GM18520 (cell line): Measurements from ENCODE around the gene CYB5A.
"Not testable (repeated sequence)": the region's sequence is repeated elsewhere in the genome, so short reads cannot be mapped to it uniquely, and the experiment has no call there.

ENCODE experiments used
- ATAC-seq: cut with Tn5 transposase; IDR thresholded peaks from one replicate; pipeline ENCODE4 v1.9.1; 2021; ENCODE audit not compliant: unreplicated experiment

Gene CYB5A

DNA sequence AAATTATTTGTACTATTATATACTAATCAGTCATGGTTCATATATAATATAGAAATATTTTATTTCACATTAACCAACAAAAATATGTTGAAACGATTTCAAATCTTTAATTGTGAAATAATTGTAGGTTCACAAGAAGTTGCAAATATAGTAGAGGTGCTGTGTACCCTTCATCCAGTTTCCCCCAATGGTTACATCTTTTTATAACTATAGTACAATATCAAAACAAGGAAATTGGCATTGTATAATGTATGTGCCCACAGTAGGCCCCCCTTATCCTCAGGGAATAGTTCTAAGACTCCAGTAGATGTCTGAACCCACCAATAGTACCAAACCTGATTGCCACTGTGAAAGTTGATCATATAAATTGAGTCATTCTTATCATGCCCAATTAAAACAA, 7.4 kb upstream of the CYB5A start:
- ATAC-seq, result no peak

DNA sequence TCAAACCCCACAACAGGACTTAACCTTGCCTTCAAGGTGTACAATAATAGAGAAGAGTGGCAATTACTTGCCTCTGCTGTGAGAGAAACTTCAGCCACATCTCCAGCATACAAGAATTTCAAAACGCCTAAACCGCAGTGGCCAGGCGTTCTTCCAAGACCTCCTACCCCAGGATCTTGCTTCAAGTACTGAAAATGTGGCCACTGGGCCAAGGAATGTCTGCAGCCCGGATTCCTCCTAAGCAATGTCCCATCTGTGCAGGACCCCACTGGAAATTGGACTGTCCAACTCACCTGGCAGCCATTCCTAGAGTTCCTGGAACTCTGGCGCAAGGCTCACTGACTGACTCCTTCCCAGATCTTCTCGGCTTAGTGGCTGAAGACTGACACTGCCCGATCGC, 2.8 kb upstream of the CYB5A start:
- ATAC-seq, result no peak

DNA sequence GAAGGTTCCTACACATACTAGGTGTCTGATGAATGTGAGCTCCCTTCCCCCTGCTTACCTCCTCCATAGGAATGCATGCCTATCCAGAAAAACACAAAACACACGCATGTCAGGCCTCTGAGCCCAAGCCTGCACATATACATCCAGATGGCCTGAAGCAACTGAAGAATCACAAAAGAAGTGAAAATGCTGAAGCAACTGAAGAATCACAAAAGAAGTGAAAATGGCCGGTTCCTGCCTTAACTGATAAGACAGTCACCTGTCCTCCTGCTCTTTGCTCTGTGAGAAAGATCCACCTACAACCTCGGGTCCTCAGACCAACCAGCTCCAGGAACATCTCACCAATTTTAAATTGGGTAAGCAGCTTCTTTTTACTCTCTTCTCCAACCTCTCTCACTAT, 1.2 kb upstream of the CYB5A start:
- ATAC-seq, result not testable (repeated sequence)

DNA sequence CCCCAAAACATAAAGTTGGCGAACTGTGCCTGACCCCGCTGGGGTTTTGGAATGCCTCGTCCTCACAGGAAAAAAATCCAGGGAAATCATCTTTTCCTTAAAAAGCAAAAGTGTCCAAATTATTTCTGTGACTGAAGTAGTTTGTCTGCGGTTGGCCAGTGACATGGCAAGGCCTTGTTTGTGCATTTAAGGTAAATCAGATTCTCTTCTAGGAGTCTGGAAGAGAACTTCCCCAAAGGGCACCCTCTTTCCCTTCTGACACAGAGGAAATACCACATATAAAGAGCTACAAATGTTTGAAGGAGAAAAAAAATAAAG, 737 bp upstream of the CYB5A start:
- ATAC-seq, result no peak

DNA sequence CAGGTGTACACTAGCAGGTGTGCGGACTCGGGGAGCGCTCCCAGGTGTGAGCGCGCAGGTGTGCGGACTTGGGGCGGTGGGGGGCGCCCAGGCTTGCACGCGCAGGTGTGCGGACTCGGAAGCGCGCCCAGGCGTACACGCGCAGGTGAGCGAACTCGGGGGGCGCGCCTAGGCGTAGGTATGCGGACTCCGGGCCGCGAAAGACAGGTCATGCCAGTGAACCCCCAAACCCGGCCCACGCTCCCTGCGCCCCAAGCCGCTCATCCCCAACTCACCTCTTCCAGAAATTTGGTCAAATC, 342 bp downstream of the CYB5A start:
- no peak for ATAC-seq

DNA sequence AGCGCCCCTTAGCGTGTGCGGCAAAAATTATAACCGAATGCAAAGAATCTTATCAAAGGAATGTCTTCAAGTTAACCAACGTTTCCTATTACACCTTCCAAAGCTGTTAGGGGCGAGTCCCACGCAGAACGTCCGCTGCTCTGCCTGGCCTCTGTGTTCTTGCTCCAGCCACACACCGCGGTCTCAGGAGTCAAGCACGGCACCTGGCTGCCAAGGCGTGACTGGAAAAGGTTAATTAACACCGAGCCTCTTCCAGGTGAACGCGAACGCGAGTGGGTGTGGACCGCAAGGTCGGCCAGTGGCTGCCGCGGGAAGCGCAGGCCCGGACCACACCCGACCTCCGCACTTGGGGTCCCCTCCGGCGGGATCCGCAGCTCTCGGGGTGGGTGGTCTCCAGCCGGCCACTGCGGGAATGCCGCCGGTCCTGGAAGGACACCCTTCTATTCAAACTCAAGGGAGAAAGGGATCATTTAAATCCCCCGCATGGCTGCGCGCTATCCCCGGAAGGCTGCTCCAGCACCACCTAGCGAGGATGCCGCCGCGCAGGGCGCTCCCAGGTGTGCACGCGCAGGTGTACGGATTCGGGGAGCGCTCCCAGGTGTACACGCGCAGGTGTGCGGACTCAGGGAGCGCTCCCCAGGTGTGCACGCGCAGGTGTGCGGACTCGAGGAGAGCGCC, 830 bp downstream of the CYB5A start:
- no peak for ATAC-seq

DNA sequence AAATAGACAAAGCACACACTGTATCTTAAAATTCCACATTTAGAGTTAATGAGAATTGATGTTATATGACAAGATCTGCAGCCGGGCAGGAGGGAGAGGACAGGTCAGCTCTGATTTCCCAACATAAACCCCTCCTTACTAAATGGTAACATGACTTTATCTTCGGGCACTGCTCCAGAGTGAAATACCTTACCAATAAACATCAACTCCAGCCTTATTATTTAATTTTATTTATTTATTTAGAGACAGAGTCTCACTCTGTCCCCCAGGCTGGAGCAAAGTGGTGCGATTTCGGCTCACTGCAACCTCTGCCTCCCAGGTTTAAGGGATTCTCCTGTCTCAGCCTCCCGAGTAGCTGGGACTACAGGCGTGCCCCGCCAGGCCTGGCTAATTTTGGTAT, 1.7 kb downstream of the CYB5A start:
- no peak for ATAC-seq

DNA sequence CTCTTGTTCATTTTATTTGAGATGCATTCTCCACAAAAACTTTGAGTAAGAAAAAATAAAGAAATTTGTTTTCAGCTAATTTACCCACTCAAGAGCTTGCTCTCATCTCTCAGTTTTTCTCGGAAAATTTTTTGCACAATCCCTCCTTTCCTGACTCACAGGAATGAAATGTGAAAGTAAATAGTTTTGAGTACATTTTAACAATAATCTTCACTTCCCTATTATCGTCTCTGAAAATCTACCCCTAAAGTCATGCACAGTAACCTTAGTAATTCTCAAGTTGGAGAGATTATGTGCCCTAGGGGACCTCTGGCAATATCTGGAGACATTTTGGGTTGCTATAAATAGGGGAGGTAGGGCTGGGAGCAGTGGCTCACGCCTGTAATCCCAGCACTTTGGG, 2.6 kb downstream of the CYB5A start:
- no peak for ATAC-seq

DNA sequence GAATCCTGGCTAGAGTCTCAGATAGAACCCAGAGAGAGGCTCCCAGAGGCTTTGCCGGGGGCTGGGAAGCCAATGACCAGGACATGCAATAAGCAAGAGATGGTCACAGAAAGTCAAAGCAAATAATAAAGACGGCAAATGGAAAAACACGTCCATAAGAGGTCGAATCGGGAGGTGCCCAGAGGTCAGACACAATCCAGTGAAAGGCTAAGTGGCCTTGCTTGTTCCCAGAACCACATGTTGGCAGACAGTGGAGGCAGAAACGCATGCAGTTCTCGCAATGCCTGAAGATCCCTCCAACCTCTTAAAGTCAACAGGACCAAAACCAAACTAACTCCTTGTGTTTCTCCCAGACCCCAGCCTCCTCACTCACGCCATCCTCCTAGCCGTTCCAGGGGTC, 3.0 kb downstream of the CYB5A start:
- ATAC-seq, result no peak

DNA sequence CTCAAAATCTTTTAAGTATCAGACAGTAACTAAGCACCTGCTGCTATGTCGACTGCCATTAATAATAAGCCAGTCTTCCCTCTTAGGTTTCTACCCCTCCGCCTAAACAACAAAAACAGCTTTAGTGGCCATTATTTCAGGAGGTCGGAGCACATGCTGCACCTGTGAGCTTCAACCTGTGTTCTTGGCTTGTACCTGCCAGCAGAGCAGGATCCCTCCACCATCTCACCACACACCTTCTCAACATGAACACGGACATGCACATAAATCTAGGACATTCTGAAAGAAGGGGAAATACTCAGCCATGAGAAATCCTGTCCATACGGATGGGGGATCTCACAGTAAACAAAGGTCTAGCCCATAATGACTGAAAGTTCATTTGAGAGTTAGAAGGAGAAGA, 3.7 kb downstream of the CYB5A start:
- no peak for ATAC-seq

DNA sequence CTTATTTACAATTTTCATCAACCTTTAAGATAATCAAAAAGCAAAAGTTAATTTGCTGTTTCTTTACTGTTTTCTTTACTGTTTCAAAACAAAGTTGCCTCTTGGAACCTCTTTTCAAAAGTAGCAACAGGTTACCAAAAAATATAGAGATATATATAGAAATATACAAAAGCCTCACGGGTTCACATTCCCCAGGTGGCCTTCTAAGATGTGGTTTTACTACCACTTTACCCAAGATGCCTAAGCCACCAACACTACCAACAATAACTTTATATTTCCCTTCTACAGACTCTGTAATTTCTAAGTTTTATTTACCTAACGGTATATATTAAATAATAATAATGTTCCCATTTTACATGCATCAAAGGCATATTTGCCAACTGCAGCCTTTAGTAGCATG, 4.9 kb downstream of the CYB5A start:
- ATAC-seq, result no peak

DNA sequence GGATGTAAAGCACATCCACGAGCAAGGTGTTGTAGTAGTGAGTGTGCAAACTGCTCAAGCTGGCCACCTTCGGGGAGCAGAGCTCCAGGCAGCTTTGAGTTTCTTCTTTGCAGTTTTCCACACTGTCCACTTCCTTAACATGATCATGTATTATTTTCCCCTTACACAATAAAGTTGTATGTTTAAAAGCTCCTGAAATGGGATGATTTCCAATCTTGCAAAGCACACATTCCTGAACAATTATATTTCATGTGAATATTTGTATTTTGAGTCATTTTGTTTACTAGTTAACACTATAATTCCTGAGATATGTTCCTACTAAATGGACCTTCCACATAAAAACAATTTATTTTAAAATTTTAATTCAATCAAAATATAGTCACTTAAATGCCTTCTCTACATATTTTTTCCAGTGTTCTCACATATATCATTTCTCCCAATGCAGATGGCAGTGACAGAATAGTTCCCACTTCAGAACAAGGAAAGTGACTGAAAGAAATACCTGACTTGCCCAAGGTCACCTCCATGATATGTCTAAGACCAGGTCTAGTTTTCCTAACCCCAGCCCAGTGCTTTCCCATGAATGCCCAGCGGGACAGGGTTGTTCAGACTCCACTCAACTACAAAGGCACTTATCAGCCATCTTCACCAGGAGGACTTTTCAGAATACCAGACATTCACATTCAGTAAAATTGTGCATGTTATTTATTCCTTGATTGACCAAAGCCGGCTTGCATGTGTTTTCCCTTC, 5.5 kb downstream of the CYB5A start:
- ATAC-seq, result no peak

DNA sequence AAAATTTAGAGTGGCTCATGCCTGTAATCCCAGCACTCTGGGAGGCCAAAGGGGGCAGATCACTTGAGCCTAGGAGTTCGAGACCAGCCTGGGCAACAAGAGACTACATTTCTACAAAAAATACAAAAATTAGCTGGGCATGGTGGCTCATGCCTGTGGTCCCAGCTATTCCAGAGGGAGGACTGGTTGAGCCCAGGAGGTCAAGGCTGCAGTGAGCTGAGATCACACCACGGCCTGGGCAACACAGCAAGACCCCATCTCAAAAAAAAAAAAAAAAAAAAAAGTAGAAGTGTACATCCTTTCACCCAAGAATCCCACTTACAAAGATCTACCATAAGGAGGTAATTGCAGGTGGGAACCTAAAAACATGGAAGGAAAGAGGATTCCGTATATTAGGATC, 6.2 kb downstream of the CYB5A start:
- not testable (repeated sequence) for ATAC-seq

DNA sequence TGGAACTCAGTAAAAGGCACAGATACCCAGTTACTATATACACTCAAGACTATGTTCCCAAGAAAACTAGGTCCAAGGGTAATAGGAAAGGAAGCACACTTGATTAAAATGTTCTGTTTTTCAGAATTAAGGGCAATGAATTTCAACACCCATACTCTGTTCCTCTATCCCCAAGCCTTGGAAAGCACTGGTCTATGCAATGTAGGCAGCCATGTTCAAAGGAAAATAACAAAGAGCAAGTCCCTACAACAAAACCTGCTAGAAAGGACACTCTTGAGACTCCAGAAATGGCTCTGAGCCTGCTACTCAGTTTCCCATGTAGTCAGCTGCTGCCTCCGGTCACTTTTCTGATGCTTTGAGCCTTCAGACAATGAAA, 6.8 kb downstream of the CYB5A start:
- no peak for ATAC-seq

DNA sequence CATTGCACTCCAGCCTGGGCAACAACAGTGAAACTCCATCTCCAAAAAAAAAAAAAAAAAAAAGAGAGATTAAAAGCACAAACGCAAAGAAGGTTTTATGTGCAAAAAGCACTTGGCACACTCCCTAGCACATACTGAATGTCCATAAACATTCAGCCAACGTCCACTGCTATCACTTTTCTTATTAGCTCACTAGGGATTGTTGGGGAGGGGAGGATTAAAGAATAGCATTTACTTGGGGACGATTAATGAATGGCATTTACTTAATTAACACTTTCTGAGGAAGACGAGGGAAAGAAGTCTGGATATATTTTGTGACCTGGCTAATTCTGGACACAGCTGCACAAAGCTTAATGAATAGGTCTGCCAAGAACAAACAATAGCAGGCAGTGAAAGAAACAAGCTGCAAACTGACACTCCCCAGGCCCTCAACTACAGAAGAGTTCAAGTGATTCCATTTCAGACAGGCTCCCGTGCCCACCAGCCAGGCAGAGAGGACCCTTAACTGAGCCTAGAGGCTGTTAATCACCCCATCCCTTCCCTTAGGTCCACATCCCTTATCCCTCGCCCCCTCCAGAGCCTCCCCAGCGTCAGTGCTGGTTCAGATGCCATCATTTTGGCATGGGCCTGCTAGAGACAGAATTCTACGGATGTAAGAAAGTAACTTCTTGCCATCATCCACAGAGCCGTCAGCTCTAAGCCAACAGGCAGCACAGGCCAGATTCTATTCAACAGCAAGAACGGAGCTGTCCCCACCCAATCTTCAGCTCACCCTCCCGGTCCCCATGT, 7.4 kb downstream of the CYB5A start:
- no peak for ATAC-seq

DNA sequence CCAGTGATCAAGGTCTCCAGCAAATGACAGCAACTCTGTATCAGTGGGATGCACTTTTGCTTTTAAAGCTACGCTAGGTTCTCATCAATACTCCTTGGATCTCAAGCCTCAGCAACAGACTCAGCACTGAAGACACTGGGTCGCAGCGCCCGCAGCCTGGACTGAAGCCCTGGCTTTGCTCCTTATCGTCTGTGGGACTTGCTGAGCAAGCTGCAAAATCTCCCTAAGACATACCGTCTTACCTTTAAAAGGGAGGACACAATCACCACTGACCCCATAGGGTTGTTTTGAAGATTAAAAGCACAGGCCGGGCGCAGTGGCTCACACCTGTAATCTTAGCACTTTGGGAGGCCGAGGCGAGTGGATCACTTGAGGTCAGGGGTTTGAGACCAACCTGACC, 8.1 kb downstream of the CYB5A start:
- ATAC-seq, result no peak

DNA sequence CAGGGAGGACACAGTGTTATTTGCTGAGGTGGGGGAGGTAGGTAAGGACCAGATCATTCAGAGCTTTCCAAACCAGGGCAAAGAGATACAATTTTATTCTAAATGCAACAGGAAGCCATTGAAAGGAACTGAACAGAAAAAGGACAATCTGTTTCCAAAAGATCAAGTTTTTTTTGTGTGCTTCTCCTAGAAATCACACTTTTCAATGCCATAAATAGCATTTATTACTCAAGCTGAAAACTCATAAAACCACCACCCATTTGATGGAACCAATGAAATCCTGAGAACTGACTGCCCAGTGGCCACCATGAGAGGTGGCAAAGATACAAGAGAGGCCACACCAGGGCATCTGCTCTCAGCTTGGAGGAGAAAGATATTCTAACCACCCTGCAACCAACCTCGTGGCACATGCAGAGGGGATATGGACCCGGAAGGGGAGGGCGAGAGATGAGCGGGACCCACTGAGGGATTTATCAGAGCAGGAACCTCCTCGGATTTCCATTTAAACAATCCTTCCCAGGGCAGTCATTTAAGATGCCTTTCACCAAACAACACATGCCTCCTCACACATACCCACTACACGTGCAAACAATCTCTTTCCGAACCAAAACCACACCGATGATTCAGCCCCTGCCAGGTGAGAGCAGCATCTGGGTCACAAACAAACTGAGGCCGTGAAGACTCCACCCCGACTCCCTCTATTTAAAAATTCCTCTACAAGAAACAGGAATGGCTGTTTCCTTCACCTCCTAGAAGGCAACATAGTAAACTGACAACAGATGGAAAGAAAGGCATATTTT, 8.8 kb downstream of the CYB5A start:
- ATAC-seq, result no peak

DNA sequence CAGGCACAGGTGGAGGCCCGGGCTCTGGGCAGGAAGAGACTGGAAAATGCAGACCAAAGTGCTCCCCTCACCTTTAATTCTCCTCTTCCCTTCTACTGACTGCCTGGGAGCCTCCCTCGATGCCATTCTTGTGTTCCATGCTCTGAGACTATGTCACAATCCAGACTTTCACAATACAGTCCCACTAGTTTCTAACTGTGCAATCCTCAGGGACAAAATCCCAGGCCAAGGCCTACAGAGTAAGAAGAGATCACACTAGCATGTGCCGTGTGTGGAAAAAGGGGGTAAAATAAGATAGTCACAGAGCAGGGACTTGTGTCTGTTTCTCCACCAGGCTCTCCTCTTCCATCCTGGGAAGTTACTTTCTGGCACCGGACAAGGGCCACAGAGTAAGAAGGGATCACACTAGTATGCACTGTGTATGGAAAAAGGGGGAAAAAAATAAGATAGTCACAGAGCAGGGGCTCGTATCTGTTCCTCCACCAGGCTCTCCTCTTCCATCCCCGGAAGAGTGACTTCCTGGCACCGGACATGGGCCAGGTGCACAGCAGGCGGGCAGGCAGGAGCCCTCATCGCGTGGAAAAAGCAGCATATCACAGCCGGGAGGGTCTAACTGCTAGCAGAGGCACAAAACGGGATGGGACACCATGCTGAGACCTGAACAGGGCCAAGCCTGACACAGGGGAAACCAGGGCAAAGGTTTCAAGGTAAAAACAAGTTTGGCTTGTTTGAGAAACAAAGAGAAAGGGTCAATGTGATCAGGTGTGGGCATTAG, 9.6 kb downstream of the CYB5A start:
- ATAC-seq, result no peak

DNA sequence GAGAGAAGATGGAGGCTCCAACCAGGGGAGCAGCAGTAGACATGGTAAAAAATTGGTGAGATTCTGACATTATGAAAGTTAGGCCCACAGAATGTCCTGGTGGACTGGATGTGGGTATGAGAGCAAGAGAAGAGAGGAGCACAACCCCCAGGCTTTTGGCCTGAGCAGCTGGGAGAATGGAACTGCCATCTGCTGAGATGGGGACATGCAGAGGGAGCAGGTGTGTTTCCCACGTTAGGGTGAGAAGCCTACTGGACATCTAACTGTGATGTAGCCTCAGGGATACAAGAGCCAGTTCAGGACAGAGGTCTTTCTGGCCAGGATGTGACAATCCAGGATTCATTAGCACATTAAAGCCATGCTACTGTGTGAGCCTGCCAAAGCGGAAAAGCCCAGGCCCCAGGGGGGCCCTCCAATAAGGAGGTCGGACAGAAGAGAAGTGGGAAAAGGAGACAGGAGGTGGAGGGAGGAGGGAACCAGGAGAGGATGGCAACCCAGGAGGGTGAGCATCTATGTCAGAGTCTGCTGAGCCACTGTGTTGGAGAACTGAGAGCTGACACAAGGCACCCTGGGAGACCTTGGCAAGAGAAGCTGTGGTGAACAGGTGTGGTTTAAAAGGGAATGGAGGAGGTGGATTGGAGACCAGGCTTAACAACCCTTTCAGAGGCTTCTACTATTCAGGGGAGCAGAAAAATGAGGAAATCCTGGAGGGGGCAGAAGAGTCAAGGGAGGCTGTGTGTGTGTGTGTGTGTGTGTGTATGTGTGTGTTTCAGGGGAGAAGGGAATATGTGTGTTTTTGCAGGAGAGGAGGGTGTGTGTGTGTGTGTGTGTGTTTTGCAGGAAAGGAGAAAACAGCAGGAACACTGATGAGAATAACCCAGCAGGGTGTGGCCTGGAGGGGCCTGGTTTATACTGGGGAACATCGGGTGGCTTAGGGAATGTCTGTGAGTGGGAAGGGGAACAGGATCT, 10.5 kb downstream of the CYB5A start:
- ATAC-seq, result no peak

DNA sequence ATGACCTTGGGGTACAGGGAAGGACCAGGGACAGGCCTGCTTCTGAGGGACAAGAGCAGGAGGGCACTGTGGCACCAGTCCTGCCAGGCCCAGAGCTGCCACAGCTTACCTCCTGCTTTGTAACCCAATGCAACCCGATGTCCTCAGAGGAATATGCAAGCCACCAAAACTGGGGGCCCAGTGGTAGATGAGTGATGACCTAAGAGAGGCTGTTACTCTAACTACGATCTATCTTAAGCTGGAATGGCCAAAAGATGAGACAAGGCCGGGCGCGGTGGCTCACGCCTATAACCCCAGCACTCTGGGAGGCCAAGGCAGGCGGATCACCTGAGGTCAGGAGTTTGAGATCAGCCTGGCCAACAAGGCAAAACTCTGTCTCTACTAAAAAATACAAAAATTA, 12.8 kb downstream of the CYB5A start:
- ATAC-seq, result no peak
